GM23338 (cell line): Measurements from ENCODE around the gene ZMYM5. TPM values are rescaled to one million over a fixed set of nuclear protein-coding genes. Genes with fewer than 3 reads are reported as not detected.

Experiments used
- ATAC-seq: fragments of 200-7000 bp; cut with Tn5 transposase; 3 replicates; pipeline ENCODE4 v1.9.1; 2020
- DNase-seq: peaks from one replicate; pipeline ENCODE4 v3.0.0-alpha.2; 2015; ENCODE audit warnings: low spot score
- H2AFZ ChIP-seq: fragments of 200-600 bp; sonication (generic); 2 replicates; pipeline ENCODE4 v1.8.0; 2016; ENCODE audit warnings: antibody characterized with exemption, mild to moderate bottlenecking, moderate library complexity
- H3F3A ChIP-seq: fragments of 200-600 bp; sonication (generic); replicated peaks from 2 replicates; pipeline ENCODE4 v1.8.0; 2017; ENCODE audit warnings: antibody characterized with exemption, mixed run types, low read depth
- H3K27ac ChIP-seq: fragments of 200-600 bp; sonication (generic); 2 replicates; pipeline ENCODE4 v1.6.1; 2016; ENCODE audit warnings: low read depth
- H3K27me3 ChIP-seq: fragments of 200-600 bp; sonication (generic); 2 replicates; pipeline ENCODE4 v1.8.0; 2016; ENCODE audit warnings: mild to moderate bottlenecking, mixed run types, moderate library complexity; ENCODE audit not compliant: insufficient read depth
- H3K36me3 ChIP-seq: fragments of 200-600 bp; sonication (generic); 2 replicates; pipeline ENCODE4 v1.8.0; 2016; ENCODE audit warnings: mild to moderate bottlenecking; ENCODE audit not compliant: insufficient read depth
- H3K4me1 ChIP-seq: fragments of 200-600 bp; sonication (generic); 2 replicates; pipeline ENCODE4 v1.8.0; 2016; ENCODE audit warnings: mild to moderate bottlenecking, moderate library complexity; ENCODE audit not compliant: insufficient read depth
- H3K4me2 ChIP-seq: fragments of 200-600 bp; sonication (generic); 2 replicates; pipeline ENCODE4 v1.7.1; 2017; ENCODE audit warnings: mixed run types
- H3K4me3 ChIP-seq: fragments of 200-600 bp; sonication (generic); 2 replicates; pipeline ENCODE4 v1.6.1; 2016; ENCODE audit warnings: mixed run types
- H3K79me2 ChIP-seq: fragments of 200-600 bp; sonication (generic); replicated peaks from 2 replicates; pipeline ENCODE4 v1.8.0; 2017; ENCODE audit warnings: mild to moderate bottlenecking; ENCODE audit not compliant: insufficient read depth
- H3K9me2 ChIP-seq: fragments of 200-600 bp; sonication (generic); 2 replicates; pipeline ENCODE4 v1.8.0; 2017; ENCODE audit not compliant: insufficient read depth
- H4K20me1 ChIP-seq: fragments of 200-600 bp; sonication (generic); replicated peaks from 2 replicates; pipeline ENCODE4 v1.8.0; 2017; ENCODE audit warnings: mild to moderate bottlenecking; ENCODE audit not compliant: insufficient read depth
- H3K27ac Mint-ChIP-seq: 2 replicates; pipeline ENCODE4 v1.8.0; 2020; ENCODE audit warnings: inconsistent platforms, mild to moderate bottlenecking, moderate library complexity, mixed read lengths
- H3K27me3 Mint-ChIP-seq: 3 replicates; pipeline ENCODE4 v1.8.0; 2022; ENCODE audit warnings: low read depth, mild to moderate bottlenecking, moderate library complexity, mixed read lengths, inconsistent platforms; ENCODE audit not compliant: insufficient read depth, poor library complexity
- H3K36me3 Mint-ChIP-seq: 3 replicates; pipeline ENCODE4 v1.8.0; 2021; ENCODE audit warnings: low read depth, mild to moderate bottlenecking, inconsistent platforms, moderate library complexity, mixed read lengths
- H3K4me1 Mint-ChIP-seq: 3 replicates; pipeline ENCODE4 v1.8.0; 2020; ENCODE audit warnings: mild to moderate bottlenecking, inconsistent platforms, mixed read lengths
- H3K4me3 Mint-ChIP-seq: 3 replicates; pipeline ENCODE4 v1.8.0; 2021; ENCODE audit warnings: moderate library complexity, mild to moderate bottlenecking, inconsistent platforms, mixed read lengths
- H3K9me3 Mint-ChIP-seq: 3 replicates; pipeline ENCODE4 v1.8.0; 2020; ENCODE audit warnings: moderate library complexity, mild to moderate bottlenecking, inconsistent platforms, mixed read lengths
- CREB1 ChIP-seq: fragments of 250-450 bp; sonication (Bioruptor Pico); IDR thresholded peaks from 2 replicates; pipeline ENCODE4 v1.5.0; 2020; ENCODE audit warnings: low read depth, mild to moderate bottlenecking, moderate library complexity
- CTCF ChIP-seq, 2 experiments: fragments of 200-600 bp in 1 of 2; sonication (generic) in 1 of 2; conservative IDR thresholded peaks; 2 replicates each; pipeline versions ENCODE4 v1.5.1 to v1.6.1; 2016 to 2017; ENCODE audit warnings: antibody characterized with exemption in 2 of 2, low read depth in 2 of 2, mild to moderate bottlenecking in 2 of 2, moderate library complexity in 1 of 2
- ETS1 ChIP-seq: IDR thresholded peaks from 2 replicates; pipeline ENCODE4 v1.6.1; 2016; ENCODE audit warnings: antibody characterized with exemption
- EZH2 ChIP-seq: fragments of 200-600 bp; sonication (generic); IDR thresholded peaks from one replicate; pipeline ENCODE4 v1.8.0; 2017; ENCODE audit warnings: antibody characterized with exemption, mild to moderate bottlenecking, low read depth; ENCODE audit not compliant: unreplicated experiment
- NANOG ChIP-seq: IDR thresholded peaks from 2 replicates; pipeline ENCODE4 v1.6.1; 2016; ENCODE audit warnings: antibody characterized with exemption, borderline replicate concordance
- POLR2AphosphoS5 ChIP-seq: IDR thresholded peaks from 2 replicates; pipeline ENCODE4 v1.6.1; 2016; ENCODE audit warnings: antibody characterized with exemption, low read depth
- STAT1 ChIP-seq: IDR thresholded peaks from one replicate; pipeline ENCODE4 v1.6.1; 2016; ENCODE audit warnings: antibody characterized with exemption; ENCODE audit not compliant: unreplicated experiment
- ZNF114 ChIP-seq: fragments of 250-450 bp; sonication (Bioruptor Pico); IDR thresholded peaks from 2 replicates; pipeline ENCODE4 v1.5.0; 2020; ENCODE audit warnings: mild to moderate bottlenecking, moderate library complexity
- ZNF331 ChIP-seq: fragments of 250-450 bp; sonication (Bioruptor Pico); IDR thresholded peaks from 2 replicates; pipeline ENCODE4 v1.5.0; 2020; ENCODE audit warnings: low read depth, mild to moderate bottlenecking, moderate library complexity
- ZNF462 ChIP-seq: fragments of 250-450 bp; sonication (Bioruptor Pico); IDR thresholded peaks from 2 replicates; pipeline ENCODE4 v1.5.0; 2020; ENCODE audit warnings: mild to moderate bottlenecking, moderate library complexity
- polyA plus RNA-seq: library from polyadenylated mRNA; unstranded; fragments of >200 nt; fragmentation: Nextera tagmentation; extraction: Ambion mirVana; gene quantifications from 2 replicates; pipeline ENCODE4 v1.2.1, GENCODE V29; 2016
- total RNA-seq: library from RNA; depleted of rRNA; stranded (reverse); fragments of >200 nt; shearing (Covaris generic); gene quantifications from 2 replicates; pipeline ENCODE4 v1.2.3, GENCODE V29; 2014

The ZMYM5 gene
- total and polyA plus RNA-seq, 2 experiments from 2014 or later: 11.2 to 17.2 TPM

- TF ChIP-seq CTCF (conservative IDR thresholded peaks at IDR 0.05; ENCODE audit: low read depth in 2 of 2) (no peak), ETS1 (no peak), EZH2 (no peak), NANOG (no peak), CREB1 (CRISPR knock-in tag) (no peak)
Observed at GRCh38 chr13:19910336-19911072, 47.1 kb upstream of the ZMYM5 start (continued).

GRCh38 chr13:19908350-19908986 is 45.0 kb upstream of the ZMYM5 start:
- Histone ChIP-seq H3K27me3 (no peaks in the 10 kb centered on the region), H3K79me2 (no peaks in the 10 kb centered on the region), H3K9me2 (peaks cover 10% of the 10 kb centered on the region; the same call in 1 of the 2 replicates), H3K4me1 (no peaks in the 10 kb centered on the region), H3K27ac (no peak overlapping the region), H2AFZ (no peak overlapping the region), H3K4me3 (no peak overlapping the region), H3K36me3 (no peaks in the 10 kb centered on the region), H3F3A (no peaks in the 10 kb centered on the region), H4K20me1 (no peaks in the 10 kb centered on the region), H3K4me2 (no peak overlapping the region)
- ATAC-seq (no peak), DNase-seq (no peak)
- H3K27ac Mint-ChIP-seq: no peak overlapping the region
- no peaks in the 10 kb centered on the region for H3K27me3 Mint-ChIP-seq
- no peaks in the 10 kb centered on the region; the same call in 2 of the 3 replicates for H3K9me3 Mint-ChIP-seq
- H3K4me1 Mint-ChIP-seq: no peaks in the 10 kb centered on the region
- no peak overlapping the region for H3K4me3 Mint-ChIP-seq
- H3K36me3 Mint-ChIP-seq: no peaks in the 10 kb centered on the region
- TF ChIP-seq POLR2AphosphoS5: no peak
- no peak for TF ChIP-seq CTCF (conservative IDR thresholded peaks at IDR 0.05; ENCODE audit: low read depth in 2 of 2)
- TF ChIP-seq ZNF462 (CRISPR knock-in tag): no peak
- TF ChIP-seq STAT1: no peak
- TF ChIP-seq EZH2: no peak
- no peak for TF ChIP-seq ZNF331 (CRISPR knock-in tag)
- no peak for TF ChIP-seq NANOG
- TF ChIP-seq ETS1: no peak
- TF ChIP-seq ZNF114 (CRISPR knock-in tag): no peak
